GM19455 (cell line): ENCODE measurements around the gene CD72.
A peak's percentile ranks its signal among the peaks of the same experiment; 100 is the strongest.
"Not testable (repeated sequence)": the region's sequence is repeated elsewhere in the genome, so short reads cannot be mapped to it uniquely, and the experiment has no call there.

Experiments used
- ATAC-seq: cut with Tn5 transposase; IDR thresholded peaks from one replicate; pipeline ENCODE4 v1.9.1; 2021; ENCODE audit not compliant: unreplicated experiment

Gene CD72

DNA sequence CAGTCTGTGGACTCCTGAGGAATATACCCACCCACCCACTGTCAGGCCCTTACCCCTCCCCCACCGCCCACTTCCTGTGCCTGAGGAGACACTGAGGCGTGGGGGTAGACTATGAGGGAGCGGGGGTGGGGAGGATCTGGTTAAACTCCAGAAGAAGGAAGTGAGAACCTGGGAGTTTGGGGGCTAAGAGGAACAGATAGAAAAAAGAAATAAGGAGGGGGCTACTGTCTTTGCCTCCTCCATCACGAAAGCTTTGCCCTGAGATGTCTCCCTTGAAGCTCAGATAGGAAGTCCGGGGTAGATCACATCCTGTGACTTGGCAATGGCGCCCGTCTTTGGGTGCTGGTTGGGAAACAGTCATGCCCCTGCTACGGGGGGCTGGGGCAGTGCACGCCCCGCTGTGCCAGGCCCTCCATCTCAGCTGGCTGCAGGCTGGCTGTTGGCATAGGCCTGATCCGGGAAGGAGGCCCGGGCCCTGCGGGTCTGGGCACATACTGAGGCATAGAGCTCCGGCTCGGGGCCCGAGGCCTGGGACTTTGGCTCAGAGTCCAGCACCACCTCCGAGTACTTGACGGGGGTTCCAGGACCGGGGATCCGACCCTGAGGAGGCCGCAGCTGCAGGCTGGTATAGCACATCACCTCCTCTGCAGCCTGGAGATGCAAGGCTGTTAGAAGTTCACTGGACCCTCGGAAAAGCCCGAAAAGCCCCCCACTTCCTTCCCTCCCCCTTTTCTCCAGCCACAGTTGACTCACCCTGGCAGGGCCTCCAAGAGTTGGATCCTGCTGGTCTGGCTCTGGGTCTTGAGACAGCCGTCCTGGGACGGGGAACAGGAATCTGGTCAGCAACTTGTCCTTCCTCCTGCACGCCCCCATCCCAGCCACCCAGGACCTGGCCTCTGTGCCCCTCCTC lies 31.5 kb upstream of the CD72 start:
- ATAC-seq = no peak

DNA sequence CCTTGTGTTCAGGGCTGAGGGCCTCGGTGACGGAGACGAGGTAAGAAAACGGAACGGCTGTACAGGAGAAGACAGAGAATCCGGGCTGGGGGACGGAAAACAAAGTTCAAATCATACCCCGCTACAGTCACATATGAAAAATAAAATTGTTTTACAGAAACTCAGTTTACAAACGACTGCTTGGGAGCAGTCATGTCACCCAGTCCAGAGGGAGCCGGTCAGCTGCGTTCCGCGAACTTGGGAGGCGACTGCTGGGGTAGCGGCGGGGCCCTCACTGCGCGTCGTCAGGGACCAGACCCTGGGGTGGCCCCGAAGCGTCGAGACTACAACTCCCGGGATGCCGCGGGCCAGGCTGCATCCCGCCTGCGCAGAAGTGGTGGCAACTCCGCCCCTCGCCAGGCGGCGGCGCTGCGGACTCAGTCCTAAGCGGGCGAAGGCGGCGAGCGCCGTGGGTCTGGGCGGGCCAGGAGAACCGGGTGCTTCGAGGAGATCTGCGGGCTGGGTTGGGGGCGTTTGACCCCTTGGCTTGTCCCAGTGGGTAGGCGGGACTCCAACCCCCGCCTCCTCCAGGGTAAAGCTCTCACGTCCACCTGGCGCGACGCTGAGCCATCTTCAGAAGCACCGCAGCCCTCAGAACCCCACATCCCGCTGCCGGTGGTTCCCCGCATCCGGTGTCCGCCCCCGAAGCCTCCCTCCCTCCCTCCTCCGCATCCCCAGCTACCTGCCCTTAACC lies 28.5 kb upstream of the CD72 start:
- ATAC-seq = peak; percentile 73

DNA sequence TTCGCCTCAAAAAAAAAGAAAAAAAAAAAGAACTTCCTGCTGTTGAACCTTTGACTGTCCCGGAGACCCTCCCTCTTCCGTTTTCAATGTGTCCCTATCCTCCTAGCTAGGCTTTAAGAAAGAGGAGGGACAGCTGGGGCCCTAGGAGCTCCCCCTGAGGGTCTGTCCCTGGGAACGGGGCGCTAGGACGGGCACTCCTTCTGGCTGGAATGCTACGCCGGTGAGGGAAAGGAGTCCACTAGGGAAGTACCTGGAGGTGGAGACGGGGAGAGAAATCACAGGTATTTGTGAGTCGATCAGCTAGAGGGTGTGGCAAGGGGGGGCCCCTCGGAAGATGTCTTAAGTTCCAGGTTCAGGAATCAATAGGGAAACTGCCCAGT lies 27.9 kb upstream of the CD72 start:
- no peak for ATAC-seq

DNA sequence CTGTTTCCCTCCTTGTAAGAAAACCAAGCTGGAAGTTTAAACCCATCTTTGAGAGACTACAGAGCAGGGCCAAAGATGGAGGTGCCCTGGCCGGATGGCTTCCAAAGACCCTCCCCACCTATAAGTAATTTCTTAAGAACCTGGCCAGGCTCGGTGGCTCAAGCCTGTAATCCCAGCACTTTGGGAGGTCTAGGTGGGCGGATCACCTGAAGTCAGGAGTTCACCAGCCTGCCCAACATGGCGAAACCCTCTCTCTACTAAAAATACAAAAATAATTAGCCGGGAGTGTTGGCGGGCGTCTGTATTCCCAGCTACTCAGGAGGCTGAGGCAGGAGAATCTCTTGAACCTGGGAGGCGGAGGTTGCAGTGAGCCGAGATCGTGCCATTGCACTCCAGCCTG lies 27.5 kb upstream of the CD72 start:
- ATAC-seq = not testable (repeated sequence)

DNA sequence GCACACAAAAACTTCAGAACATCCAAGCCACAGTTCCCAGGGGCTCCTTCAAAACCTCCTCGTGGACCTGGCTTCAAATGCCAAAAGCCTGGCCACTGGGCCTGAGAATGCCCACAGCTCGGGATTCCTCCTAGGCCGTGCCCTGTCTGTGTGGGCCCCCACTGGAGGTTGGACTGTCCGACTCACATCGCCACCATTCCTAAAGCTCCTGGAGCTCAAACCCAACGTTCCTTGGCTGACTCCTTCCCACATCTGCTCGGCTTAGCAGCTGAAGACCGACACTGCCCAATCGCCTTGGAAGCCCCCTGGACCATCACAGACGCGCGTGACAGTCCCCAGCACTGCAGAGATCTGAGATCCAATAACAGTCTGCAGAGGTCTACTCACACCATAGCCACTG lies 24.8 kb upstream of the CD72 start:
- no peak for ATAC-seq

DNA sequence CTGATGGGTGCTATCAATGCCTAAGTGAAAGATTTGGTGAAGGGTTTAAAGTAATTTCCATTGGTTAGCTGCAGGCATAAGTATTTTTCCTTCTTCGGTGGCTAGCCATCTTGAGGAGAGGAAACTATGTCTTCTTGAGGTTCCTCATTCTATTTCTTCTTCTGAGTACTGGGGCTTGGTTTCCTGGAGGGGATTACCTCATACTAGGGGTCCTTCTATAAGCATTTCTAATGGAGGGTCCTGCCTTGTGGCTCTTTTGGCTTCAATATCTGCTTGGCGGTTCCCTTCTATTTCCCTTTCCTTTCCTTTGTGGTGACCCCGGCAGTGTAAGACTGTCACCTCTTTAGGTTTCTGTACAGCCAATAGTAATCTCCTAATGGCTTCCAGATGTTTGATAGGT lies 23.3 kb upstream of the CD72 start:
- not testable (repeated sequence) for ATAC-seq

DNA sequence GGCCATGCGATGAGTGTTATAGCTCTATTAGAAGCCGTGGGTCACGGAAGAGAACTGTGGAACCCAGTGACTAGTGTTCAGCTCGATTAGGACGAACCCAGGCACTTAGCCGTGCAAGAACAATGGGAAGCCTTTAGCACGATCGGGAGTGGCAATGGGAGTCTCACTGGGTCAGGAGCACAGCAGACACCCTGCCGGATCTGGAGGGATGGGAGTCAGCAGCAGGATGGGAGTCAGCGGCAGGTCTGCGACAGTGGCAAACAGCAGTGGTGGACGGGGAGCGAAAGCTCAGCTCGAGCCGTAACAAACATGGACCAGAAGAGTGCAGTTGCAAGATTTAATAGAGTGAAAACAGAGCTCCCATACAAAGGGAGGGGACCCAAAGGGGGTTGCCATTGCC lies 22.2 kb upstream of the CD72 start:
- ATAC-seq = not testable (repeated sequence)

DNA sequence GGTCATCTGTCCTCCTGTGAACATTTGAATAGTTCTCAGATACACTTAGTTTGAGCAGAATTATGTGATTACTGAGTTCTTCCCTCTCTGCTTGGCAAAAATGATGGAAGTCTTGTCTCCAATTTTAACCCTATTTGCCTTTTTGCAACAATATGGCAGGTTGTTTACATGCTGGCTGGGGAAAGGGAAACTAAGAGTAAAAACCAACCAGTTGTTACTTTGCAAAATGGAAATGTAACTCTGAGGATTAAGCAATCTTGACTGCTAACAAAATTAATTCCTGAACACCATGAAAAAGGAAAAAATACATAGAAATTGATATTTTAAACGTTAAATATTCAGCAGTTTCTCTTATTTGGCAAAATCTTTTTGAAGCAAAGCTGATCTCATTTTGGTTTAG lies 21.4 kb upstream of the CD72 start:
- ATAC-seq = no peak

DNA sequence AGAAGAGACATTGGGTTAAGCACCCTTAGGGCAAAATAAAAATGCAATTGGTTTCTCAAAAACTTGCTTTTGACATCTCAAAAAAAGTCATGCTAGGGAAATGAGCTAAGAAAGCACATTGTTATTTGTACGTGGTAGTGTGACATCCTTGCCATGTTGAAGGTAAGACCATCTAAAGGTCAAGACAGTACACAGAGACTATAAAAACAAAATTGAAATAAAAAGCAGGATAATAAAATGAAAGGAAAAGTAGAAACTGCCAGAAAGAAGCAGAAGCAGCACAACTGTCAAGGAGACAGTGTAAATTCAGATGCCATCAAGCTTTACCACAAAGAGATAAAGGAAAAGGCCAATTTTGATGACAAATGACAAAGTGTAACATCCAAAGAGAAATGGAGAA lies 21.0 kb upstream of the CD72 start:
- not testable (repeated sequence) for ATAC-seq

DNA sequence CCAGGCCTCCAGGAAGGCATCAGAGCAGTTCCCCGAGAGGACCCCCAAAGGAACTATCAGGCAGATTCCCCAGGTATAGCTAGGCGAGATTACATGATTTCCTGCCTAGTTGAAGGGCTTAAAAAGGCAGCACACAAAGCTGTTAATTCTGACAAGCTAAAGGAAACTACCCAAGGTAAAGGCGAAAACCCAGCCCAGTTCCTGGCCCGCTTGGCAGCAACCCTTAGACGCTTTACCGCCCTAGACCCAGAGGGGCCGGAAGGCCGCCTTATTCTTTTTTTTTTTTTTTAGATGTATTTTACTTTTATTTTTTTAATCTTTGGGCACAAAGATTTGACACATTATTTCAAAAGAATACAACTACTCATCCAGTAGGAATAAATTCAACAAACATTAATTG lies 20.5 kb upstream of the CD72 start:
- not testable (repeated sequence) for ATAC-seq

DNA sequence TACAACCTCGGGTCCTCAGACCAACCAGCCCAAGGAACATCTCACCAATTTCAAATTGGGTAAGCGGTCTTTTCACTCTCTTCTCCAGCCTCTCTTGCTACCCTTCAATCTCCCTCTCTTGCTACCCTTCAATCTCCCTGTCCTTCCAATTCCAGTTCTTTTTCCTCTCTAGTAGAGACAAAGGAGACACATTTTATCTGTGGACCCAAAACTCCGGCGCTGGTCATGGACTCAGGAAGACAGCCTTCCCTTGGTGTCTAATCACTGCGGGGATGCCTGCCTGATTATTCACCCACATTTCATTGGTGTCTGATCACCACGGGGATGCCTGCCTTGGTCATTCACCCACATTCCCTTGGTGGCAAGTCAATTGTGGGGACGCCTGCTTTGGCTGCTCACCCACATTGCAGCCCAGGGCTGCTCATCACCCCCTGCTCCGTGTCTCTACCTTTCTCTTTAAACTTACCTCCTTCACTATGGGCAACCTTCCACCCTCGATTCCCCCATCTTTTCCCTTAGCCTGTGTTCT lies 19.3 kb upstream of the CD72 start:
- not testable (repeated sequence) for ATAC-seq

DNA sequence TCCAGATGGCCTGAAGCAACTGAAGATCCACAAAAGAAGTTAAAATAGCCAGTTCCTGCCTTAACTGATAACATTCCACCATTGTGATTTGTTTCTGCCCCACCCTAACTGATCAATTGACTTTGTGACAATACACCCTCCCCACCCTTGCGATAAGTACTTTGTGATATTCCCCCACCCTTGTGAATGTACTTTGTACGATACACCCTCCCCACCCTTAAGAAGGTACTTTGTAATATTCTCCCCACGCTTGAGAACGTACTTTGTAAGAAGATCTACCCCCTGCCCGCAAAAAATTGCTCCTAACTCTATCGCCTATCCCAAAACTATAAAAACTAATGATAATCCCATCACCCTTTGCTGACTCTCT lies 18.6 kb upstream of the CD72 start:
- ATAC-seq = not testable (repeated sequence)

DNA sequence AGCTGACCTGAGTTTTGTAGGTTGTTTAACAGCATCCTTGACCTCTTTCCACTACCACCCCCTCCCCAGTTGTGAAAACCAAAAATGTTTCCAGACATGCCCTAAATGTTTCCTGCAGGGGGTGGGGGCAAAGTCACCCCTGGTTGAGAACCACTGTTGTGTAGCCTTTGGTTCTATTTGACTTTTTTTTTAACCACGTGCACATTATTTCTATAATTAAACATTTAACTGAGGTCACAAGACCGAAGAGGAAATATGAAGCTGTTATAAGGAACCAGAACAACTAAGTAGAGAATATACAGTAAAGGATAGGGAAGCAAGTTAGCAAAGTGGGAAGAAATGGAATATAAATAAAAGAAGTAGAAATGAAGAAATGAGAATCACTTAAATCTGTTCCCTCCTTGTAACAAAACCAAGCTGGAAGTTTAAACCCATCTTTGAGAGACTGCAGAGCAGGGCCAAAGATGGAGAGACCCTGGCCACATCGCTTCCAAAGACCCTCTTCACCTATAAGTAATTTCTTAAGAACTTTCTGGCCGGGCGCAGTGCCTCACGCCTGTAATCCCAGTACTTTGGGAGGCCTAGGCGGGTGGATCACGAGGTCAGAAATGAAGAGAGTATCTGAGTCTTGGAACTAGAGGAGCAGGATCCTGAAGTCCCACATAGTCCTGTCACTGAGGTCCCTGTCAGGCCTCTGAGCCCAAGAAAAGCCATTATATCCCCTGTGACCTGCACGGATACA lies 18.1 kb upstream of the CD72 start:
- no peak for ATAC-seq

DNA sequence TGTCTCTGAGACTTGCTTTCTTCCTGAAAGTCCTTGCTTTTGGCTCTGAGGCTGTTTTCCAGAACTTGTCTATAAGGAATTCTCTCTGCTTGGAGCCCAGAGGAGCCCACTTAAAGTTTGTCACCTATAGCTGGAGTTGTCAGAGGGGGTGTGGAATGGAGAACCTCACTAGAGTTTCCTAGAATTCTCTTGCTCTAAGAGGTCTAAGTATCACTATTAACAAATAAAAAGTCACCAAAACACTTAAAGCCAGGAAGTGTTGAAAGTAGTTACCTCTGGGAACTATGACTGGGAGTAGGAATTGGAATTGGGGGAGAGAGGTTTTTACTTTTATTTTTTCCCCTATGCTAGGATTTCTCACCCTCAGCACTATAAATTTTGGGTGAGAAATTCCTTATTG lies 17.5 kb upstream of the CD72 start:
- no peak for ATAC-seq

DNA sequence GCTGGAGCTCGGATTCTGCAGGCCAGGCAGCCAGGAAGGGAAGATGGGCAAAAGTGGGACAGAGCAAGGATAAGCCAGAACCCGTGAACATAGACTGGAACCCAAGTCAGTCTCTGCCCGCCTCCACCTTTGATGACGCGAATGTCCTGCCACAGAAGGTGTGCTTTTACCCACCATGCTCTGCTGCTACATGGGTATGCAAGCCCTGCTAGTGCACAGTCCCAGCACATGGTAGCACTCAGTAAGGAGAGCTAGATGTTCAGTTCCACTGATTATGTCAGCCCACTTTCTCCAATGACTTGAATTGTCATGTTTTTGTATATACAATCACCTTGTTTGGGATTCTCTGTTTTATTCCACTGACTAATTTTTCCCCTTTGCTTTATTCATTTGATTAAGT lies 11.4 kb upstream of the CD72 start:
- ATAC-seq = no peak

DNA sequence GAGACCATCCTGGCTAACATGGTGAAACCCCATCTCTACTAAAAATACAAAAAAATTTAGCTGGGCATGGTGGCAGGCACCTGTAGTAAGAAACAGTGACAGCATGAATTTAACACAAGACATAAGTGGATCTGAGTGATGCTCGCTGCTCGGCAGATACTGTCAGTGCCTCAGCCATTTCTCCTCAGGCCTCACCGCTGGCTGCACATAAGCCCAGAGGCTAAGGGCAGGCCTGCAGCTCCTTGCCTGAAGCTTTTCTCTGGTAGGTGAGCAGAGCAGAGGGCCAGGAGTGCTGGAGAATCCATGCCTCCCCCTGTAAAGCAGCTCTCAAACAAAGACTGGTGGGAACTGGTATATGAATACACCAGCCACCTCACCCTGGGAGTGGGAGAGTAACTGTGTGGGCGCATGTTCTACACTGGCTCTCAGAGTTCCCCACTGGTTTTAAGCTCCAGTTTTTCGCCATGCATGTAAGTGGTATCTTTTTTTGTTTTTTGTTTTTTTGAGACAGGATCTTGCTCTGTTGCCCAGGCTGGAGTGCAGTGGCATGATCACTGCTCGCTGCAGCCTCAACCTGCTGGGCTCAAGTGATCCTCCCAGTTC lies 10.3 kb upstream of the CD72 start:
- no peak for ATAC-seq

DNA sequence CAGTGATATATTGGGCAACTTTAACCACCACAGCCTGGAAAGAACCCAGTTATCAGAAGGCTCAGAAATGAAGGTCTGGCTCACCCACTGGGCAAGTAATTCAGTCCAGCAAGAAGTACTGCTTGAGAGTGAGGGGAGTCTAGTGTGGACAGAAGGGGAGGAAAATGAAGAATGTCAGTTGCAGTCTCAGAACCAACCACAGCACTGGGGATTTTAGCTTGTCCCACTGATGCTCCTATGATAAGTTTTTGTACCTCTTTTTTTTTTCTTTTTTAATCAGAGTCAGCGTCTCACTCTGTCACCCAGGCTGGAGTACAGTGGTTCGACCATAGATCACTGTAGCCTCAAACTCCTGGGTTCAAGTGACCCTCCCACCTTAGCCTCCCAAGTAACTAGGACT lies 9.4 kb upstream of the CD72 start:
- ATAC-seq = no peak

DNA sequence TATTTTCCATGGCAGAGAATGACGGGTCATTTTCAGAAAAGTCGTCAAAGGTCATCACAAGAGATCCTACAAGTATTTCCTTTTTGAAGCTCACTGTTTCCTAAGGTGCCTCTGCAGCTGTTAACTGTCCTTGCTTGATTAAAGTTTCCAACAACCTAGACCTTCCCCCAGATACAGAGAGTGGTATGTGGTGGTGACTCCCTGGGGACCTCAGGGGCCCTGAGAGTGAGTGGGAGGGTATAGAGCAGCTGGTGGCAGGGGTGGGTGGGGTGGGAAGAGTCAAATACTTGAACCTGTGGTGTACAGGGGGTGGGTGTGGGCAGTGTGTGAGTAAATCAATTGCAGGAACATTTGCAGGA lies 1.6 kb upstream of the CD72 start:
- no peak for ATAC-seq

DNA sequence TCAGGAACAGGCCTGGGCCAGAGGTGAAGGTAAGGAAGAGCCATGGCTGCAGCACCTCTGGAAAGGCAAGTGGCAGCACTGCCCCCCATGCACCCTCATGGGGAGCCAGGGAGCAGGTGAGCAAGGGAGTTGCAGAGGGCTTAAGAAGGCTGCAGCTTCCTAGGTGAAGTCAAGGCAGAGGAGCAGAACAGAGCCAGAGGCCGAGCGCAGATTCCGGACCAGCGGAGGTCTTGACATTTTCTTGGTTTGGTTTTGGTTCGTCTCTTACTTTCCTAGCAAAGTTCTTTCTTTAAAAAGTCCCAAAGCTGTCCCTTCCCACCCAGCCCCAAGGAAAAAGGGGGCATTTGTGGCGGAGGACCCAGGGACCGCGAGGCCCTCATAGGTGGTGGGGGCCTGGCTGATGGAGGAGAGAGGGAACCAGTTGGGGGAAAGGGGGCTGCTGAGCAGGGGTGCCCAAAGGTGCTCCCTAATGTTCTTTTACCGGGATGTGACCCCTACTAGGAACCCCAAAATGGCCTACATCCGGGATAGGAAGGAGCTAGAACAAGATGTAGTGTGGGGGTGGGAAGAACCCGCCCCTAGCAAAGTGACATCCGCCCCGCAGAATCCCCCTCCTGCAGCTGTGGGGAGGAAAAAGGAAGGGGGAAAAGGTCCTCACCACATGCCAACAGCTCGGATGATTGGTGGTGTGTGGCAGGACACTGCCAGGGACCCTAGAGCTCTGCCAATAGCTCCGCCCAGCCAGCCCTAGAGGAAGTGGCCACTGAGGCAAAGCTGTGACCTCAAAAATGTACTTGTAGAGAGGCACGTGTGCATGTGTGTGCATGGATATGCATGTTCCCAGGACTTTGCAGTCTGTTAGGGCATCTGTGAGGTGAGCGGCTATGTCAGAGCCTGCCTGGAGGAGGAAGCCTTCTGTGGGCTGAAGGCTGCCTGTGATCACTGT lies 914 bp upstream of the CD72 start:
- ATAC-seq = no peak

DNA sequence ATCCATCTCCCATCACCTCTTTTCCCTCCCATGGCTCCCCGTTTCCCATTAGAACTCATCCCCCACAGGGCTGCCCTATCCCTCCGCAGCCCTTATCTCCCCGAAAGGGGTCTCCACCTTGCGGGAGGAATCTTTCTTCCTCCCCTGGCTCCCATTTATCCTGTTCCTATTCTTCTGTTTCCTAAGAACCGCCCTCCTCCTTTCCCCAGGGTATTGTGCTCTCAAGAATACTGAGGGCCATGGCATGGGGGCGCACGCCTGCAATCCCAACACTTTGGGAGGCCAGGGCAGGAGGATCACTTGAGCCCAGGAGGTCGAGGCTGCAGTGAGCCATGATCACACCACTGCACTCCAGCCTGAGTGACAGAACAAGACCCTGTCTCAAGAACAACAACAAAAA lies 665 bp downstream of the CD72 start:
- no peak for ATAC-seq
